ENCODE results near the gene G6PC2.

- TF ChIP-seq CTCF (IDR thresholded peaks at IDR 0.05; ENCODE audit: low read depth, low read length, missing input control) (no peak), JUND (IDR thresholded peaks at IDR 0.05) (no peak), MAX (IDR thresholded peaks at IDR 0.05) (no peak)
Measured at GRCh38 chr2:168903888-168904287, 2.8 kb downstream of the G6PC2 start.

Measured in liver (tissue), 3 donors.